Stimulated activated CD4-positive, alpha-beta T cell treated with anti-CD3 and anti-CD28 coated beads, TNF-alpha, amount 100 ng/mL, for 48 hours (primary cell): Measurements from ENCODE around the gene LRBA.
A peak's percentile ranks its signal among the peaks of the same experiment; 100 is the strongest.
"Not testable (repeated sequence)": the region's sequence is repeated elsewhere in the genome, so short reads cannot be mapped to it uniquely, and the experiment has no call there.

Experiments
- DNase-seq, 3 donors: peaks; one replicate each; pipeline ENCODE4 v3.0.0-alpha.2; 2020; ENCODE audit warnings: low read depth in 3 of 3

Gene LRBA

GRCh38 chr4:150974750-150975149 lies 40.3 kb downstream of the LRBA start:
- no peak for DNase-seq

- DNase-seq, result no peak
Observed at GRCh38 chr4:150974252-150974640, 40.8 kb downstream of the LRBA start.

- no peak for DNase-seq
Observed at GRCh38 chr4:150973626-150974251, 41.3 kb downstream of the LRBA start.

GRCh38 chr4:150972592-150972991 lies 42.5 kb downstream of the LRBA start:
- no peak for DNase-seq

DNA sequence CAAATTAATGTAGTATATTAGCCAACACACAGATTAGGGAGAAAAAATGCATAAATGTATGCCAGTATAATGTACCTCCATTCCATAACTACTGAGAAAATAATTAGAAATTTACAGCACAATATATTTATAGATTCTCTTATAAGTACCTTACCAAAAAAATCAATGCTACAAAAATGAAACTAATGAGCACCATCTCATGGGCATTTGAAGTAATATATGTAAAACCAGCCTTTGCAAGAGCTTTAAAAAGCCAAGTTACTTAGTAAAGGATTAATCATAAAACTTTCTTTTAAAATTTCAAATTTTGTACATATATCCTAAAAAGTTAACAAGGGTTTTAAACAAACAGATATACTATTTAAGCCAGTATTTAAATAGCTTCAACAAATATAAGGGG lies 43.2 kb downstream of the LRBA start:
- DNase-seq, result no peak

DNA sequence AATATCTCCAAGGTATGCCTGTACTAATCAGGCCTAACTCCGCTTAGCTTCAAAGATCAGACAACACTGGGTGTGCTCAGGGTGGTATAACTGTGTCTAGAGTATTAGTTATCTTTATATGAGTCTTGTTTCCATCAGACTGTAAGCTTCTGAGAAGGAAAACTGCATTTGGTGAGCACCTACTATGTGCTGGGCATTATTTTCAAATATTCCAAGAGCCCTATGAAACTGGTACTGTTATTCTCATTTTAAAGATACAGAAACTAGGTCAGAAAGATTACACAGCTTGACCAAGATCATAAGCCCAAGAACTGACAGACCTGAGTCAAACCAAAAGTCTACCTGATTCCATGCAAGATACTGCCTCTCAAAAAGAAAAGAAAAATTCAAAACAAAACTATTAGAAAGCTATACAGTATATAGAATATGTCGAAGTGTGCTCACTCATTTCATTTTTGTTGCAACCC lies 44.4 kb downstream of the LRBA start:
- DNase-seq, result no peak

DNA sequence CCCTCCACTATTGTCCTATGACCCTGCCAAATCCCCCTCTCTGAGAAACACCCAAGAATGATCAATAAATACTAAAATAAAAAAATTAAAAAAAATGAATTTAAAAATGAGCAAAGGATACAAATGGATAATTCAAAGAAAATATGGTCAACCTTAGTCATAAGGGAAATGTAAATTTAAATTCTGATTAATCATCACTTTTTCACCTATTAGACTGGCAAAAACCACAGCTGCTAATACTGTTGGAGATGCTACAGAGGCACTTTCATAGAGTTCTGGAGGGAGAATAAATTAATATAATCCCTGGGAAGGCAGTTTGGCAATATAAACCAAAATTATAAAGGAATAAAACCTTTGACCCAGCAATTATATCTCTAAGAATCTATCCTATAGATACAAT lies 50.3 kb downstream of the LRBA start:
- DNase-seq, result no peak

GRCh38 chr4:150963602-150964345 lies 51.3 kb downstream of the LRBA start:
- not testable (repeated sequence) for DNase-seq

DNA sequence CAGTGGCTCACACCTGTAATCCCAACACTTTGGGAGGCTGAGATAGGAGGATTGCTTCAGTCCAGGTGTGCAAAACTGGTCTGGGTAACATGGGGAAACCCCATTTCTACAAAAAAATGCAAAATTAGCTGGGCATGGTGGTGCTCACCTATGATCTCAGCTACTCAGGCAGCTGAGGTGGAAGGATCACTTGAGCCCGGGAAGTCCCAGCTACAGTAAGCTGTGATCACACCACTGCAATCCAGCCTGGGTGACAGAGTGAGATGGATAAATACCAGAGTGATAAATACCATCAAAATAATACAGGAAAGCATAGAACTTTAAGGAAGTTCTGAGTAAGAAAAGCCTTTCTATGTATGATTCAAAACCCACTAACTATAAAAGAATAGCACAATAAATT lies 52.8 kb downstream of the LRBA start:
- DNase-seq, result peak in 1 of 3 donors; percentile 19

GRCh38 chr4:150961566-150961965 lies 53.5 kb downstream of the LRBA start:
- DNase-seq, result no peak

DNA sequence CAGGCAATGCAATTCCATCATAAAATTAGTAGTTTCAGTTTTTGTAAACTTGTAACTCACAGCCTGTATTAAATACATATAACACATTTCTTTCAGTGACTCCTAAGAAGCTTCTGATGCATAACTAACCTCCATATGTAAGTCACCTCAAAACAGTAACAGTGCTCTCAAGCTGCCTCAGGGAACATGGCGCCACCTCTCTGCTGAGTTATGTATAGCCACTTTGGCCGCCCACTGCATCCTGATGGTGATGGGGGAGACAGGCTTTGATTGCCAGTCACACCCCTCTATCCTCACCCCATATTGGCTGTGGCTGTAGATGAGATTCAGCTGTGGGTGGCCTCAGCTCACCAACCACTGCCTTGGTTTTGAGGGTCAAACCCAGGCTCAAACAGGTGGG lies 54.3 kb downstream of the LRBA start:
- peak in 2 of 3 donors; percentile 44 to 48 for DNase-seq

DNA sequence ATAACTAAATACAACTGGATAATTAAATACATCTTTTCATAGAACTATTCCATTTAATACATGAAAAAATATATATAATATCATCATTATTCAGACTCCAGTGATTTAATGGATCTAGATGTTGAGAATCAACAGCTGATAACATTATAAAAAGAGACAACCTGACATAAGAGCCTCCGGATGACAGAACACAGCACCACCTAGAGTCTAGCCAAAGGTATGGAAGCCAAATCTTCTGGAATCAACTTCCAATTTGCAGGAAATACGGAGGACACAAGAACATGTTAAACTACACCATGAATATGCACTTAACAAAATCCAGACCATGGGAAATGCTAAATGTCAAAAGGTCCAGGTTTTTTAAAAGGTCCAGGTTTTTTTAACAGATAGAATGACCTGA lies 55.0 kb downstream of the LRBA start:
- DNase-seq, result no peak

GRCh38 chr4:150957981-150958380 lies 57.1 kb downstream of the LRBA start:
- not testable (repeated sequence) for DNase-seq

GRCh38 chr4:150957095-150957494 lies 58.0 kb downstream of the LRBA start:
- not testable (repeated sequence) for DNase-seq

DNA sequence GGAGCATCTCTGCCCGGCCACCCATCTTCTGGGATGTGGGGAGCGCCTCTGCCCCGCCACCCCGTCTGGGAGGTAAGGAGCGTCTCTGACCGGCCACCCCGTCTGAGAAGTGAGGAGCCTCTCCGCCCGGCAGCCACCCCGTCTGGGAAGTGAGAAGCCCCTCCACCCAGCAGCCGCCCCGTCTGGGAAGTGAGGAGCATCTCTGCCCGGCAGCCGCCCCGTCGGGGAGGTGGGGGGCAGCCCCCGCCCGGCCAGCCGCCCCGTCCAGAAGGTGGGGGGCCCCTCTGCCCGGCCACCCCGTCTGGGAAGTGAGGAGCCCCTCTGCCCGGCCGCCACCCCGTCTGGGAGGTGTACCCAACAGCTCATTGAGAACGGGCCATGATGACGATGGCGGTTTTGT lies 61.2 kb downstream of the LRBA start:
- DNase-seq, result not testable (repeated sequence)

DNA sequence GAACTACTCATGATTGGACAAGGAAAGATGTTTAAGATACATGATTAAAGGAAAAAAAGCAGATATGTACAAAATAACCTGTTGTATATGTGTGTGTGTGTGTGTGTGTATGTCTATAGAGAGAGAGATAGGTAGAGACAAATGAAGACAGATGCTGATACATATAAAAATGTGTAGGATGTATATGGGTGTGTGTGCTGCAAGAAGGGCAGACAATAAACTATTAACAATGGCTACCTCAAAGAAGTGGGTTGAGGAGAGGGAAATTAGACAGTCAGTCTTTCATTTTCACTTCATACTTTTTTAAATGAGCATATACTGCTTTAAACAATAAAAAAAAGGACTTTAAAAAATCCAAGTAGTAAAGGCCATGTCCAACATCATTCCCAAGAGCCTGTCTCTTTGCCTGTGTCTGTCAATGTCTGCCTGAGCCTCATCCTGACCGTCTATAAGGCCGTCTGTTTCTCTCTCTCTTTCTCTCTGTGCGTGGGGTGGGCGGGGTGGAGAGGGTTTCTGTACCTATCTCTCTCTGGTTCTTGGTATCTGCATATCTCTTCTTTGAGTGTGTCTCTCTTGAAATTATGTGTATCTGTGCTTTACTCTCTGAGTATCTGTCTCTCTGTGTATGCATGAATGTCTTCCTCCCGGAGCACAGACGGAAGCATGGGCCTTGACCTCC lies 62.8 kb downstream of the LRBA start:
- no peak for DNase-seq

GRCh38 chr4:150950657-150951288 lies 64.3 kb downstream of the LRBA start:
- no peak for DNase-seq

GRCh38 chr4:150949943-150950342 lies 65.1 kb downstream of the LRBA start:
- no peak for DNase-seq

DNA sequence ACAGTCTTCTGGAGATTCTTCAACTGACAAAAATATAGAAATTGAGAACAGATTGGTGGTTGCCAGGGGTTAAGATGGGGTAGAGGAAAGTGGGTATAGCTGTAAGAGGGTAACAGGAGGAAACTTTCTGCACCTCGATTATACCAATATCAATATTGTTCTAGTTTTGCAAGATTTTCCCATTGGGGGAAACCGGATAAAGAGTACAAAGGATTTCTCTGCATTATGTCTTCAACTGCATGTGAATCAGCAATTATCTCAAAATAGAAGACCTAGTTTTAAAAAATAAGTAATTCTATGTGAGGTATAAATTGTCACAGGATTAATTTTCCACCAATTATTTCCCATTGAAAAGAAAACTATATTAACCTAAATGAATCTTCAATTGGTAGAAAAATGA lies 65.7 kb downstream of the LRBA start:
- no peak for DNase-seq

GRCh38 chr4:150948710-150949109 lies 66.4 kb downstream of the LRBA start:
- no peak for DNase-seq

DNA sequence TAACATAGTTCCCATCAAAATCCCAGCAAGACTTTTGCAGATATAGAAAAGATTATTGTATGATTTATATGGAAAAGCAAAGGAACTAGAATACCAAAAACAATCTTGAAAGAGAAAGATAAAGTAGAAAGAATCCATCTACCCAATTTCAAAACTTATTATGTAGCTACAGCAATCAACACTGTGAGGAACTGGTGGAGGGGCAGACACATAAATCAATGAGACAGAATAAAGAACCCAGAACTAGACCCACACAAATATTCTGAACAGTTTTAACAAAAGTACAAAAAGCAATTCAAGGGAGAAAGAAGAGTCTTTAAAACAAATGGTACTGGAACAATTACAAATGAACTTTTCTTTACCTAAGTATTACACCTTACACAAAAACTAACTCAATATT lies 67.0 kb downstream of the LRBA start:
- DNase-seq, result no peak

DNA sequence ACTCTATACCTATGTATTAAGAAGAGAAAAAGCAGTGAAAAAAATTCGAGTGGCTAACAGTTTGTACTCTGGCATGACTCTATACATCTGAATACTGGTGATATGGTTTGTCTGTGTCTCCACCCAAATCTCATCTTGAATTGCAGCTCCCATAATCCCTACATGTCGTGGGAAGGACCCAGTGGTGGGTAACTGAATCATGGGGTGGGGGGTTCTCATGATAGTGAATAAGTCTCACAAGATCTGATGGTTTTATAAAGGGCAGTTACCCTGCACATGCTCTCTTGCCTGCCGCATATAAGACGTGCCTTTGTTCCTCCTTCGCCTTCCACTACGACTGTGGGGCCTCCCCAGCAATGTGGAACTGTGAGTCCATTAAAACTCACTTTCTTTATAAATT lies 70.4 kb downstream of the LRBA start:
- DNase-seq, result no peak
